ENCODE data around the gene DCLRE1A.
A peak's percentile ranks its signal among the peaks of the same experiment; 100 is the strongest.
"Not testable (repeated sequence)": the region's sequence is repeated elsewhere in the genome, so short reads cannot be mapped to it uniquely, and the experiment has no call there.

DCLRE1A gene

GRCh38 chr10:113856563-113856962, 2.7 kb upstream of the DCLRE1A start:
- DNase-seq = no peak

GRCh38 chr10:113854761-113855588, 1.1 kb upstream of the DCLRE1A start:
- DNase-seq = peak; percentile 82

- DNase-seq = no peak
Measured at GRCh38 chr10:113853578-113854012, 287 bp downstream of the DCLRE1A start.

GRCh38 chr10:113849946-113850345, 3.9 kb downstream of the DCLRE1A start:
- no peak for DNase-seq

- no peak for DNase-seq
Measured at GRCh38 chr10:113849140-113849803, 4.6 kb downstream of the DCLRE1A start.

GRCh38 chr10:113846036-113846435, 7.8 kb downstream of the DCLRE1A start:
- DNase-seq = no peak

GRCh38 chr10:113843972-113844485, 9.9 kb downstream of the DCLRE1A start:
- no peak for DNase-seq

GRCh38 chr10:113842171-113842570, 11.7 kb downstream of the DCLRE1A start:
- DNase-seq = no peak

GRCh38 chr10:113828567-113828966, 25.3 kb downstream of the DCLRE1A start:
- DNase-seq = not testable (repeated sequence)

GRCh38 chr10:113825791-113826190, 28.1 kb downstream of the DCLRE1A start:
- no peak for DNase-seq

GRCh38 chr10:113823389-113823788, 30.5 kb downstream of the DCLRE1A start:
- DNase-seq = no peak

GRCh38 chr10:113822174-113822573, 31.7 kb downstream of the DCLRE1A start:
- no peak for DNase-seq

- DNase-seq = not testable (repeated sequence)
Measured at GRCh38 chr10:113821306-113821705, 32.6 kb downstream of the DCLRE1A start.

- no peak for DNase-seq
Measured at GRCh38 chr10:113820507-113820906, 33.4 kb downstream of the DCLRE1A start.

GRCh38 chr10:113819989-113820388, 33.9 kb downstream of the DCLRE1A start:
- no peak for DNase-seq

GRCh38 chr10:113814700-113815099, 39.2 kb downstream of the DCLRE1A start:
- not testable (repeated sequence) for DNase-seq

GRCh38 chr10:113808168-113808567, 45.7 kb downstream of the DCLRE1A start:
- DNase-seq = no peak

GRCh38 chr10:113806503-113806902, 47.4 kb downstream of the DCLRE1A start:
- DNase-seq = no peak

- no peak for DNase-seq
Measured at GRCh38 chr10:113802997-113803396, 50.9 kb downstream of the DCLRE1A start.

- DNase-seq = no peak
Measured at GRCh38 chr10:113801569-113801968, 52.3 kb downstream of the DCLRE1A start.

- DNase-seq = no peak
Measured at GRCh38 chr10:113791691-113792090, 62.2 kb downstream of the DCLRE1A start.

GRCh38 chr10:113788604-113789083, 65.2 kb downstream of the DCLRE1A start:
- DNase-seq = no peak
